Epithelial cell of esophagus (primary cell): ENCODE results near the gene ARVCF.

Source experiments
- DNase-seq: peaks from one replicate; pipeline ENCODE4 v3.0.0; 2010; ENCODE audit warnings: low read depth
- H3K4me3 ChIP-seq: 2 replicates; pipeline ENCODE4 v1.5.1; 2011; ENCODE audit warnings: mild to moderate bottlenecking, low read length, control low read depth
- TF ChIP-seq, protein P1 (sequence below): IDR thresholded peaks from 2 replicates; pipeline ENCODE4 v1.5.1; 2011; ENCODE audit warnings: low read depth, mild to moderate bottlenecking, low read length, control low read depth, inconsistent platforms; ENCODE audit not compliant: insufficient read depth; ENCODE audit errors: missing control alignments

Gene ARVCF

DNA sequence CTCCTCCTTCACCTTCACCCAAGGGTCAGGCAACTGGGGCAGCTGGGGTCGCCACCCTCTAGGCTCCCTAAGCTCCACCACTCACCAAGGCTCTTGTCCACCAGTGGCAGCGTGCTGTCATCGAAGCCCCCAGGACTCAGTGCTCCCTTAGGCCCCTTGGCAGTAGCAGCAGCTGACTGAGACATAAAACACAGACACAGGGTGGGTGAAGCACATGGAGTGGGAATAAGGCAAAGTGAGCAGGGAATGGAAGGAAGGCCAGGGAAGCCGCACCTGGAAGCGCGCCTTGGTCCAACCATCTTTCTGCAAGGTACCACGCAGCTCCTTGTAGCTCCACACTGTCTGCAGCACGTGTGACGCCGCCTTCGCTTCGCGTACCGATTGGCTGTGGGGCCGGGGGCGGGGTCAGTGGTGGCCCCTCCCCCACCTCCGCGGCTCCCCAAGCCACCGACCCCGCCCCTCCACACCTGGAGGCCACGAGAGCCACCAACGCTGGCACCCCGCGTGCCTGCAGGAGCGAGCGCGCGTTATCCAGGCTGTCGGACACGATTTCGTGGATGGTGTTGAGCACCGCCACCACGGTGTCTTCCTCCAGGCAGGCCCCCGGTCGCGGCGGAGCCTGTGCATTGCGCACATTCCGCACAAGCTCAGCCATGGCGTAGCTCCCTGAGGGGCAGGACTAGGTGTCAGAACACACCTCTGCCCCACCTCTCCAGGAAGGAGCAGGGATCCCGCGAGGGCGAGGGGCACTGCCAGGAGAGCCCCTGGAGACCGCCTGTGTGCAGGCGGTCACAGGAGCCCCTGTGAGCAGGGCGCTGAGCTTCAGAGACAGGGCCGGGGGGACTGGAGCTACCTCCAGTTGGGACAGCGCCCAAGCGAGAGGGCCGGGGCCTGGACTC, 43.7 kb downstream of the ARVCF start:
- no peak overlapping the region for H3K4me3 ChIP-seq
- no peak for DNase-seq
- TF ChIP-seq, protein P1, sequence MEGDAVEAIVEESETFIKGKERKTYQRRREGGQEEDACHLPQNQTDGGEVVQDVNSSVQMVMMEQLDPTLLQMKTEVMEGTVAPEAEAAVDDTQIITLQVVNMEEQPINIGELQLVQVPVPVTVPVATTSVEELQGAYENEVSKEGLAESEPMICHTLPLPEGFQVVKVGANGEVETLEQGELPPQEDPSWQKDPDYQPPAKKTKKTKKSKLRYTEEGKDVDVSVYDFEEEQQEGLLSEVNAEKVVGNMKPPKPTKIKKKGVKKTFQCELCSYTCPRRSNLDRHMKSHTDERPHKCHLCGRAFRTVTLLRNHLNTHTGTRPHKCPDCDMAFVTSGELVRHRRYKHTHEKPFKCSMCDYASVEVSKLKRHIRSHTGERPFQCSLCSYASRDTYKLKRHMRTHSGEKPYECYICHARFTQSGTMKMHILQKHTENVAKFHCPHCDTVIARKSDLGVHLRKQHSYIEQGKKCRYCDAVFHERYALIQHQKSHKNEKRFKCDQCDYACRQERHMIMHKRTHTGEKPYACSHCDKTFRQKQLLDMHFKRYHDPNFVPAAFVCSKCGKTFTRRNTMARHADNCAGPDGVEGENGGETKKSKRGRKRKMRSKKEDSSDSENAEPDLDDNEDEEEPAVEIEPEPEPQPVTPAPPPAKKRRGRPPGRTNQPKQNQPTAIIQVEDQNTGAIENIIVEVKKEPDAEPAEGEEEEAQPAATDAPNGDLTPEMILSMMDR, result no peak

- H3K4me3 ChIP-seq, result no peak overlapping the region
- DNase-seq, result no peak
- TF ChIP-seq, protein P1, result no peak
Observed at GRCh38 chr22:19972251-19972650, 44.4 kb downstream of the ARVCF start.

DNA sequence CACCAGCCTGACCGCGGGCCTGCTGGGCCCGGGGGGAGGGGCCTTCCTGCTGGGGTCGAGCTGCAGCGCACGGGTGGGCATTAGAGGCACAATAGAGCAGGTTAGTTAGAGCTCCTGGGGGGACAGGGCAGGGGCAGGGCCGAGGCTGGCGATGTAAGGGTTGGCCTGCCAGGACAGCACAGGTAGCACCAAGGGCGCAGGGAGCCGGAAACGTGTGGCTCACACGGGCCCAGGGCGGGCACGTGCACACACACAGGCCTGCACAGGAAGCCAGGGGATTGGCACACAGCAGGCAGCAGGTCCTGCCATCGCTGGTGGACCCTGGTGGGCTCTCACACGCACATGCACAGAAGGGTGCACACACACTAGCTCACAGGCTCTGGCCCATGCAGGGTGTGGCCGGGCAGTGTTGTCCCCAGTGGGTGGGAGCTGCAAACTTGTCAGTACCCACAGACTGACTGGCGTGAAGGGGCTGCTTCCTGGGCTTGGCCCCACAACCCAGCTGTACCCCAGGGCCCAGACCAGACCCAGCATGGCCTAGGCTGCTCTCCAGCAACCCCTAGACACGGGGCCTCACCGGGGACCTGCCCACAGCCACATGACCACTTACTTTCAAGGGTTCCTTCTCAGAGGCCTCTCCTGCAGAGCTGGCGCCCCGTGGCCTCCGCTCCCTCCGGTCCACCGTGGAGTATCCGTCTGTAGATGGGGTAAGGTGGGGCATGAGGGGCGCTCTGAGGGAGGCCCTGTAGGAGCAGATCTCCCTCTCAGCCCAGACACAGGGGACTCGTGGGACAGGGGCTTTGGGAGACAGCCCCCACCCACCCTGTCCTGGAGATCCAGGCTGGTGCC, 45.1 kb downstream of the ARVCF start:
- TF ChIP-seq, protein P1, result no peak
- H3K4me3 ChIP-seq, result no peak overlapping the region
- no peak for DNase-seq

DNA sequence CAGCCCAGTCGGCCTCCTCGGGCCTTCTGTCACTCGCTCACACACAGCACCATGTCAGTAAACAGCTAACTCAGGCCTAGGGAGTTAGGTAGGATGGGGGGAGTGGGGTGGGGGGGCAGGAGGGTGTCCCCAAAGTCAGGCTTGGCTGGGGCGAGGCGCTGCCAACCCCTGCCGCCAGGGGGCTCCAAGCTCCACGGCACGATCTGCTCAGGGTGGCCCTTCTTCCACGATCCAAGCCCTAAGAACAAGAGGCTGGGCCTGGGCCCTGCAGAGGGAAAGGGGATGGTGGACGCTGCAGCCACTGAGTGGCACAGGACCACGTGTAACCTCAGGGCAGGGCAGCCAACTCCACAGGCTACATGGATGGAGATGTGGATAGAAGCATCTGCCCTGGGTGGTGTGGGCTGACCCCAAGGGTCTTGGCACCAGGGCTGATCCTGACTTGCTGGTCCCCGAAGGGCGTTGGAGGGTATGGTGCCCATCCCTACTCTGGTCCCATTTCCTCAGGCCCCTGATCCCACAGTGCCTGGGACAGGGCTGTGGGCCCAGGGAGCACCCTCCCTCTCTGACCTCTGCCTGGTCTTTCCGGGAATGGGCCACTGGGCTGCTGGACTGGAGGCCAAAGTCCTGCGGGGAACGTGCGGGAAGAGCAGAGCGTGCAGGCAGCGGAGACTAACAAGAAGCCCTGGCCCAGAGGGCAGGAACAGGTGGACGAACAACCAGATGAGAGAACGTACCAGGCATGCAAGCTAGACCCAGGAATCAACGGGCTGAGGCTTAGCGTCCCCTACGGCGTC, 45.9 kb downstream of the ARVCF start:
- TF ChIP-seq, protein P1, result peak; percentile 87
- peak; percentile 59 for DNase-seq
- H3K4me3 ChIP-seq, result no peak overlapping the region

- H3K4me3 ChIP-seq, result no peak overlapping the region
- TF ChIP-seq, protein P1, result no peak
- no peak for DNase-seq
Observed at GRCh38 chr22:19970031-19970478, 46.6 kb downstream of the ARVCF start.

- TF ChIP-seq, protein P1, result no peak
- no peak overlapping the region for H3K4me3 ChIP-seq
- no peak for DNase-seq
Observed at GRCh38 chr22:19969141-19969928, 47.3 kb downstream of the ARVCF start.
